Measurements from ENCODE around the gene IDH1.
"Not testable (repeated sequence)": the region's sequence is repeated elsewhere in the genome, so short reads cannot be mapped to it uniquely, and the experiment has no call there.

IDH1 gene

DNA sequence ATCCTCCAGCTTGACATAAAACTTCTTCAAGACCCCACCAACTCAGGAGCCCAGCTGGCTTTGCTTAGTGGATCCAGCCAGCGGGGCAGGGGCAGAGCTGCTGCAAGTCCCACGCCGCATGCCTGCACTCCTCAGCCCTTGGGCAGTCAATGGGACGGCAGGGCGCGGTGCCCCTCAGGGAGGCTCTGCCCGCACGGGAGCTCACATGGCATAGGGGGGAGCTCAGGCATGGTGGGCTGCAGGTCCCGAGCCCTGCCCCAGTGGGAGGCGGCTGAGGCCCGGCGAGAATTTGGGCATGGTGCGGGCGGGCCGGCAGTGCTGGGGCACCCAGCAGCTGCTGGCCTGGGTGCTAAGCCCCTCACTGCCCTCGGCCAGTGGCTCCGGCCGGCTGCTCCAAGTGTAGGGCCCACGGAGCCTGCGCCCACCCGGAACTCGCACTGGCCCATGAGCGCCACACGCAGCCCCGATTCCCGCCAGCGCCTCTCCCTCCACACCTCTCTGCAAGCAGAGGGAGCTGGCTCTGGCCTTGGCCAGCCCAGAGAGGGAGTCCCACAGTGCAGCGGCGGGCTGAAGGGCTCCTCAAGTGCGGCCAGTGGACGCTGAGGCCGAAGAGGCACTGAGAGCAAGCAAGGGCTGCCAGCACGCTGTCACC lies 27.2 kb downstream of the IDH1 start:
- no peak for DNase-seq (ENCODE audit: low read depth)
- no peak overlapping the region for H3K4me3 ChIP-seq (ENCODE audit: low read depth, low read length)

DNA sequence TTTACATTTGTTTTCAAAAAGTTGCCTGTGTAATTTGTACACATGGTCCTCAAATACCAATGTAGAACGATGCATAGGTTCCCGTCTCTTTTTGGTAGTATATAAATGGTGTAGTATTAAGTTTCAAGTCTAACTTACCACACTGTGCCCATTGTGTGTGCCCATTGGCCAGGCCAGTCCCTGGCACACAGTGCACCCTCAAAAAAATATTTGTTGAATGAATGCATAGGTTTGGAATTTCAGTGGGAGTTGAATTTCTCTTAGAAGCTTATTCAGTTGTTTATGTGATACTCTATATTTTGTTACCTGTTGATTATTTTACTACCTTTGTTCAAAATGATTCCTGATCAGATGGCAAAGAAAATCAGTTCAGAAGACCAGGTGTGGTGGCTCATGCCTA lies 30.1 kb downstream of the IDH1 start:
- DNase-seq (ENCODE audit: low read depth) = no peak
- H3K4me3 ChIP-seq (ENCODE audit: low read depth, low read length) = no peak overlapping the region

DNA sequence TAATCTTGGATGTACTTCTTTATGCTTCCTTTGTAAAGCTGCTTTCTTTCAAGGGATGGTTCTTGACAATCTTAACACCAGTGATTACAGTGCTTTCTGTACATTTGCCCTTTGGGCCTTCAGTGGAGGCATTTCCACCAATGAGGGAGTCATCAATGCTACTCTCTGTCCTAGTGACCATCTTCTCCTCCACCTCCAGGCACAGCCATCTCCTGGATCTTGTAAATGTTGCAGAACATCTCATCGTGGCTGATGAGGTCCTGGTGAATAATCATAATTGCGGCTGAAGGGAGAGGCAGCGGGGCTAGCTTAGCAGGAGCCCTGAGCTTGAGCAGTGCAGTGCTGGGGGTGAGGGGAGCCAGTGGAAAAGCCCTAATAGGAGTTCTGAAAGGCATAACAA lies 32.5 kb downstream of the IDH1 start:
- no peak overlapping the region for H3K4me3 ChIP-seq (ENCODE audit: low read depth, low read length)
- DNase-seq (ENCODE audit: low read depth) = peak; percentile 10

DNA sequence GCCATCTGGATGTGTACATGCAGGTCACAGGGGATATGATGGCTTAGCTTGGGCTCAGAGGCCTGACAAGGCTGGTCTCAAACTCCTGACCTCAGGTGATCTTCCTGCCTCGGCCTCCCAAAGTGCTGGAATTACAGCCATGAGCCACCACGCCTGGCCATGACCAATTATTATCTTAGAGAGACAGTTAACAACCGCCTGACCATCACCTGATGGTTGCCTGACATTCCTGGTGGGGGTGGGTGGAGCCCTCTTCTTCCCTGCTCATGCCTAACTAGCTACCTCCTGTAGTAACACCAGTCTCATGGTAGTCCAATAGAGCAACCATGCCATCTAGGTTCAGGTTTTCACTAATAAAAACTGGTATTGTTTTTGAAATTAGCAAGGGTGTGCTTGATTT lies 33.0 kb downstream of the IDH1 start:
- not testable (repeated sequence) for DNase-seq (ENCODE audit: low read depth); H3K4me3 ChIP-seq (ENCODE audit: low read depth, low read length)

DNA sequence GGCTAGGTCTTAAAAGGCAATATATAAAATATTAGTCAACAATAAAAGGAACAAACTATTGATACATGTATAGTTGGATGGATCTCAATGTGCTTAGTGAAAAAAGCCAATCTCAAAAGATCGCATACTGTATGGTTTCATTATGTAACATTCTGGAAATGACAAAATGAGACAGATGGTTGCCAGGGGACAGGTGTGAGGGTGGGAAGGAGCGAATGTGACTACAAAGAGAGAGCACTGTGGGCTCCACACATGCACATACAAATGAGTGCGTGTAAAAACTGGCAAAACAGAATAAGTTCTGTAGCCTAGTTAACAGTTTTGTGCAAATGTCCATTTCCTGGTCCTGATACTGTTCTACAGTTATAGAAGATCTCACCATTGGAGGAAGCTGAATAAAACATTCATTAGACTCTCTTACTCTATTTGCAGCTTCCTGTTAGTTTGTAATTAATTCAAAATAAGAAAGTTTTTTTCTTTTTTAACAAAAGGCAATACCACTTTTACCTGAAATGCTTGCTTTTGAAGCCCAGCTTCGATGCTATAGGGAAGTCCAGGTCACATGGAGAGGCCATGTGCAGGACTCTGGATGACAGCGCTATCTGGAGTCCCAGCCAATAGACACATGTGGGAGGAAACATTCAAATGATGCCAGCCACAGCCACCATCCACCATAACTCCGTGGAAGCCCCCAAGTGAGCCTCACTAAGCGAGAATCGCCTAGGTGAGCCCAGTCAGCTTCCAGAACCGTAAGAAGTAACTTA lies 44.0 kb downstream of the IDH1 start:
- no peak for DNase-seq (ENCODE audit: low read depth)
- H3K4me3 ChIP-seq (ENCODE audit: low read depth, low read length) = no peak overlapping the region

DNA sequence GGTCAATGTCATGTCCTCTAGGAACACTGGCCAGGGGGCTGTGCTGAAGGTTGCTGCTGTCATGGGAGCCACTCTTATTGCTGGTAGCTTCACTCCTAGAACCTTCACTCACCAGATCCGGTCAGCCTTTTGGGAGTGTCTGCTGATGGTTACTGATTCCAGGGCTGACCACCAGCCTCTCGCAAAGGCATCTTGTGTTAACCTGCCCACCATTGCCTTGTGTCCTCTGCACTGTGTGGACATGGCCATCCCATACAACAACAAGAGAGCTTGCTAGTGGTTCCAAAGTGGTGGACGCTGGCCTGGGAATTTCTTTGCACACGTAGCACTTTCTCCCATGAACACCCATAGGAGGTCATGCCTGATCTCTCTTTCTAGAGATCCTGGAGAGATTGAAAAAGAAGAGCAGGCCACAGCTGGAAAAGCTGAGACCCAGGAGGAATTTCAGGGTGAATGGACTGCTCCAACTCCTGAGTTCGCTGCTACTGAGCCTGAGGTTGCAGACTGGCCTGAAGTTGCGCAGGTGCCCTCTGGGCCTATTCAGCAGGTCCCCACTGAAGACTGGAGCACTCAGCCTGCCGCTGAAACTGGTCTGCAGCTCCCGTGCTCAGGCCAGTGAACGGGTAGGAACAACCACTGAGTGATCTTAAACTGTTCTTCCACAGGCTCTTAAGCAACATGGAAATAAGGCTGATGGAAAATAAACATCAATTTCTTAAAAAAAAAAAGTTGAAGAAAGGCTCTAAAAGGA lies 46.4 kb downstream of the IDH1 start:
- DNase-seq (ENCODE audit: low read depth) = no peak

DNA sequence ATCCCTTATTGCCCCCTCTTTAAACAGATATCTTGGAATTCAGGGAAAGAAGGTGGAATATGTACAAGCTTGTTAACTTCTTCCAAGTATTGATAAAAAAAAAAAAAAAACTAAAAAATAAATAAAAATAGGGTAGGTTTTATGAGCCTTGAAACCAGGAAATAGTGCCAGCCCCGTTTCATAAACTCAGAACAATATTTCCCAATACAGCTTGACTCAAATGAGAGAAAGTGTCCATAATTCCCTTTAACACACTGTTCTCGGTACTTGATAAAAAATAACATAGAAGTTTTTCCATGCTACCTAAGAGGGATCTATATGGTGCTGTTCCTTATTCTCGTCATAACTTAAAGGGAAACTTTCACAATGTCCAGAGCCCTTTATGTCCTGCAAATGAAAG lies 47.1 kb downstream of the IDH1 start:
- H3K4me3 ChIP-seq (ENCODE audit: low read depth, low read length) = no peak overlapping the region

More for the DNA sequence above, 46.4 kb downstream of the IDH1 start:
- no peak overlapping the region for H3K4me3 ChIP-seq (ENCODE audit: low read depth, low read length)

DNA sequence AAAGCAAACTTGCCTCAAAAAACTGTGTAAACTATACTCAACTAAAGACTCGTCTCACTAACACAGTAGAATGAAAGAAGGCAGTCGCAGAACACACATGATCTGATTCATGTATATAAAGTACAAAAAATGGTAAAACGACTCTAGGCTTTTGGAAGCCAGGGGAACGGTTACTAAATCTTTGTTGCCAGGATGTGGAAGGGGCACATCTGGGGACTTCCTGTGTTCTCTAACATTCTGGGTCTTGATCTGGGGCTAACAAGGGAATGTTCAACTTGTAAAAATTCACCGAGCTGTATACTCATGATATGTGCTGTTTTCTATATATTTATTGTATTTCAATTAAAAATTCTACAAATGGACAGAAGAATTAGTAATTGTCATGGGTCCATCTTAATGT lies 50.7 kb downstream of the IDH1 start:
- DNase-seq (ENCODE audit: low read depth) = no peak
- no peak overlapping the region for H3K4me3 ChIP-seq (ENCODE audit: low read depth, low read length)

More for the DNA sequence above, 47.1 kb downstream of the IDH1 start:
- no peak for DNase-seq (ENCODE audit: low read depth)

DNA sequence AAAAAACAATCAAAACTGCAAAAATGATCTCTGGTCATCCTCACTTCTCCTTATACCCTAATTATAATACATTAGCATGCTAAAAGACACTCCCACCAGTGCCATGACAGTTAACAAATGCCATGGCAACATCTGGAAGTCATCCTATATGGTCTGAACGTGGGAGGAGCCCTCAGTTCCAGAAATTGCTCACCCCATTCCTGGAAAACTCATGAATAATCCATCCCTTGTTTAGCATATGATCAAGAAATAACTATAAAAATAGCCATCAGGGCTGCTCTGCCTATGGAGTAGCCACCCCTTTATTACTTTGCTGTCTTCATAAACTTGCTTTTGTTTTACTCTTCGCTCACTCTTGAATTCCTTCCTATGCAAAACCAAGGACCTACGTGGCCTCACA lies 59.3 kb downstream of the IDH1 start:
- DNase-seq (ENCODE audit: low read depth) = no peak
- H3K4me3 ChIP-seq (ENCODE audit: low read depth, low read length) = no peak overlapping the region

DNA sequence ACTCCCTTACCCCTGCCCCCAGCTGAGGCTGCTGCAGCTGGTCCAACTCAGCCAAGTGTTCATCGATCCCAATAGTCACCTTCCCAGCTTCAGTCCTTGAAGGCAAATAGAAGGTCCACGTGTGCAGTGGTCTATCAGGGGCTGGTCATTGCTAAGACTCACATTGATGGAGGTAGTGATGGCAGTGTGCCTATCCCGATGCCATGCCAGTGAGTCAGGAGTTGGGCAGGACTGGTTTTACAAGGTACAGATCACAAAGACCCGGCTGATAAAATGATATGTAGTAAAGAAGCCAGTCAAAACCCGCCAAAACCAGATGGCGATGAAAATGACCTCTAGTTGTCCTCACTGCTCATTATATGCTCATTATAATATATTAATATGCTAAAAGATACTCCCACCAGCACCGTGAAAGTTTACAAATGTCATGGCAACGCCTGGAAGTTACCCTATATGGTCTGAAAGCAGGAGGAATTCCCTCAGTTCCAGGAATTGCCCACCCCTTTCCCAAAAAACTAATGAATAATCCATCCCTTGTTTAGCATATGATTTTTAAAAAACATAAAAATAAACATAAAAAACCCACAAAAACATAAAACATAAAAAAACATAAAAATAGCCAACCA lies 62.1 kb downstream of the IDH1 start:
- DNase-seq (ENCODE audit: low read depth) = no peak
- H3K4me3 ChIP-seq (ENCODE audit: low read depth, low read length) = no peak overlapping the region

DNA sequence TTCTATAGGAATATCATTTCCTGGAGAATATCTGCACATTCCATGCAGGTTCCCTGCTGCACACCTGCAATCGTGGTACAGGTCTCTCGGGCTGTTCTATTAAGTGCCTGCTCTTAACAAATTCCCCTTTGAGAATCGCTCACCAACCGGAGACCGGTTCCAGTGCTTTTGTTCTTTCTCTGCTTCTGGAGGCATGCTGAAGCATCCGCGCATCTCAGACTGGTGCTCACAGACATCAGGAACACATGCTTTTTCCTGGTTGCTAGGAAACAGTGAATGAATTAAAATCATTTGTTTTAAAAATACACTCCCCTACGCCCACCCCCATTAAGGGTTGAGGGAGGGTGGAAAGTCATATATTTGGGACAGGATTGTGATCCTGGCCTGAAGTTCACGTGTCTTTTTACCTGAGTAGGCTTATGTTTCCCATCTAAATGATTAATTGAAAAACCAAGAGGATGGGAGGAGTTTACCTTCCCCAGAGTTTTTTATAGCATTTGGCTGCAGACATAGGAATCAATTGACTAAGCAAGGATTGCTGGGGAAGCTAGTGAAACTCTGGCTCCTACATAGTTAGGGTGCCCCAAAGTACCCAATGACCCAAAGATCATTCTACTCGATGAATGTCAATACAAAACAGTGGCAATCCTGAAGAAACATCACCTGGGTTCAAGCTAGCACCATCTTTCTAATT lies 64.9 kb downstream of the IDH1 start, which contains the start of gene C2orf80:
Gene C2orf80, minus strand, starts transcription at position 221 of the 694 bp plus-strand sequence. CDS start 3,044 bp downstream, outside the sequence.
- no peak within 1 kb of the TSS for H3K4me3 ChIP-seq (ENCODE audit: low read depth, low read length)
- no peak for DNase-seq (ENCODE audit: low read depth)

DNA sequence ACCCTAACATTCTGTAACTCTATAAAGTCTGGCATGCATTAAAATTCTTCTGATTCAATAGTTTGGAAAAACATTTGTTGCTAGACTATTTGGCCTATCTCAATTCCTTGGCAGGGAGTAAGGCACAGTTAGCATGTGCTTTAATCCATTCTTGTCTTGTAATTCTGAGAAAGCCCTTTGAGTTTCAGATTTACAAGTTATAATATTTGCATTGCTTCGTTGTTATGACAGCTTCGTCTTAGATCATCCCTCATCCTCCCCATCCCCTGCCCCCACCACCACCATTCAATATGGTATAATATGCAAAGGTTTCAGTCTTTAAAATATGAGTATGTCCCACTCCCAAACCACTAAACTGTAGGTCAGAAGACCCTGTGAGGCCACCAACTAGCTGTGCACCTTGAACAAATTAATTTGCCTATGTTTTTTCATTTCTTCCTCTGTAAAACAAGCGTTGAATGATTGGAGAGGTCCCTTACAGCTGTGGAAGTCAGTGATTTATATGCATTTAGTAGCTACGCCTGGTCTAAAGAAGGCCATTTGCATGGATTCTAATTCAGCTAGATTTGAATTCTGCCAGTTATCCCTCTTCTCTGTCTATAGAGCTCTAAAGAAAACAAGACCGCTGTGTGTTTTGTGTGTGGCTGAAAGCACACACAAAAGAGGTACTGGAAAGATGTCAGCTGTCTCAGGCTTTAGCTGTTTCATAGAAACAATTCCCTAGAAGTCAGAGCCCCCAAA lies 65.6 kb downstream of the IDH1 start:
- no peak overlapping the region for H3K4me3 ChIP-seq (ENCODE audit: low read depth, low read length)
- DNase-seq (ENCODE audit: low read depth) = no peak

DNA sequence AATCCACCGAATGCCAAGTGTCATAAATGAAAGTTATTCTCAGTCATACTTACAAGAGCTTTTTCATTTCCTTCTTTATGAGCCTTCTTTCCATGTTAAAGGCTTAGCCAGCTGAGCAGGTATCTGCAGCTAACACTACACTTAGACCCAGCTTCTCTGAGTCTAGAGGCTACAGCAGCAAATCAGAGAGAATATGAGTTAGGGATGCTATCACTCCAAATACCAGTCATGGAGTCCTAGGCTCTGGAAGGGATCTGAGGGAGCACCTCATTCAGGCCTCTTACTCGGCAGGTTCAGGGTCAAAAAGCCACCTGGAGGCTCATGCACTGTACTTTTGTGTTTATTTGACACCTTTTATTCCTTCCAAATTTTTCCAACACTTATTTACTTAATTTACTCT lies 68.0 kb downstream of the IDH1 start:
- no peak overlapping the region for H3K4me3 ChIP-seq (ENCODE audit: low read depth, low read length)
- no peak for DNase-seq (ENCODE audit: low read depth)

DNA sequence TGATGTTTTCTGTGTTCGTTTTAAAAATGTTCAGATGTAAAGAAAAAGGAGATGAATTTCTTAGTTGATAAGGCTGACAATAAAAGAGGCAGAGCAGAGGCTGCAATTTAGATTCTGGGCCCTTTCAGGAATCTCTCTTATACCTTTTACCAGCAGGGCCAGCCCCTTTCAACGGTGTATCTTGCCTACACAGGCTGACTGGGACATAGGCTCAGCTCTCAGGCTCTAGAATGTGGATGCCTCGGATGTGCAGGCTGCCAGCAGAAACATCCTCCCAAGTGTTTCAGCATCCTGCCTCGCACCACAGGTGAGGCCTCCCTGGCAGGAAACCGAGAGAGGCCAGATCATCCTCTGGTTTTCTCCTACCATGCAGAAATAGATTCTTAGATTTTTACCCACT lies 68.4 kb downstream of the IDH1 start:
- no peak for DNase-seq (ENCODE audit: low read depth)
- H3K4me3 ChIP-seq (ENCODE audit: low read depth, low read length) = no peak overlapping the region
